Cardiac muscle cell (in vitro differentiated cells and primary cell): ENCODE results near the gene BRAT1. TPM values are rescaled to one million over a fixed set of nuclear protein-coding genes. Genes with fewer than 3 reads are reported as not detected.
A peak's percentile ranks its signal among the peaks of the same experiment; 100 is the strongest.

Experiments
- DNase-seq, 2 donors: peaks; one replicate each; pipeline versions ENCODE4 v3.0.0 to v3.0.0-alpha.2; 2010 to 2017; ENCODE audit warnings: low read depth in 1 of 2, low spot score in 1 of 2
- H3K27ac ChIP-seq: fragments of 200-600 bp; sonication (generic); 2 replicates; pipeline ENCODE4 v1.5.1; 2016
- H3K27me3 ChIP-seq: fragments of 200-600 bp; sonication (generic); 2 replicates; pipeline ENCODE4 v1.6.0; 2016; ENCODE audit warnings: control low read depth
- H3K36me3 ChIP-seq: fragments of 200-600 bp; sonication (generic); 2 replicates; pipeline ENCODE4 v1.5.1; 2016; ENCODE audit warnings: control low read depth
- H3K4me1 ChIP-seq: fragments of 200-600 bp; sonication (generic); 2 replicates; pipeline ENCODE4 v1.8.1; 2017; ENCODE audit warnings: low read depth, mild to moderate bottlenecking, mixed run types
- H3K4me3 ChIP-seq: fragments of 200-600 bp; sonication (generic); 2 replicates; pipeline ENCODE4 v1.5.1; 2016; ENCODE audit warnings: mild to moderate bottlenecking
- H3K9me3 ChIP-seq: fragments of 200-600 bp; sonication (generic); 2 replicates; pipeline ENCODE4 v1.5.1; 2017; ENCODE audit warnings: low read depth, mild to moderate bottlenecking, control low read depth
- polyA plus RNA-seq: library from polyadenylated mRNA; unstranded; fragments of >200 nt; fragmentation: Nextera tagmentation; extraction: Ambion mirVana; gene quantifications from 2 replicates; pipeline ENCODE4 v1.2.1, GENCODE V29; 2016
- total RNA-seq: library from RNA; depleted of rRNA; stranded (reverse); fragments of >200 nt; gene quantifications from 2 replicates; pipeline ENCODE4 v1.2.3, GENCODE V29; 2016
- TF ChIP-seq, protein P1 (sequence below): IDR thresholded peaks from 2 replicates; pipeline ENCODE4 v1.5.1; 2012; ENCODE audit warnings: low read depth, mild to moderate bottlenecking, low read length

Gene BRAT1
- total and polyA plus RNA-seq, 2 experiments from 2014 or later, result 80.5 to 109 TPM

- Histone ChIP-seq H3K27ac (no peak overlapping the region), H3K36me3 (peaks cover 42% of the 10 kb centered on the region), H3K4me3 (no peak overlapping the region), H3K27me3 (no peaks in the 10 kb centered on the region), H3K4me1 (no peaks in the 10 kb centered on the region), H3K9me3 (no peaks in the 10 kb centered on the region)
- DNase-seq, result no peak
- TF ChIP-seq, protein P1, sequence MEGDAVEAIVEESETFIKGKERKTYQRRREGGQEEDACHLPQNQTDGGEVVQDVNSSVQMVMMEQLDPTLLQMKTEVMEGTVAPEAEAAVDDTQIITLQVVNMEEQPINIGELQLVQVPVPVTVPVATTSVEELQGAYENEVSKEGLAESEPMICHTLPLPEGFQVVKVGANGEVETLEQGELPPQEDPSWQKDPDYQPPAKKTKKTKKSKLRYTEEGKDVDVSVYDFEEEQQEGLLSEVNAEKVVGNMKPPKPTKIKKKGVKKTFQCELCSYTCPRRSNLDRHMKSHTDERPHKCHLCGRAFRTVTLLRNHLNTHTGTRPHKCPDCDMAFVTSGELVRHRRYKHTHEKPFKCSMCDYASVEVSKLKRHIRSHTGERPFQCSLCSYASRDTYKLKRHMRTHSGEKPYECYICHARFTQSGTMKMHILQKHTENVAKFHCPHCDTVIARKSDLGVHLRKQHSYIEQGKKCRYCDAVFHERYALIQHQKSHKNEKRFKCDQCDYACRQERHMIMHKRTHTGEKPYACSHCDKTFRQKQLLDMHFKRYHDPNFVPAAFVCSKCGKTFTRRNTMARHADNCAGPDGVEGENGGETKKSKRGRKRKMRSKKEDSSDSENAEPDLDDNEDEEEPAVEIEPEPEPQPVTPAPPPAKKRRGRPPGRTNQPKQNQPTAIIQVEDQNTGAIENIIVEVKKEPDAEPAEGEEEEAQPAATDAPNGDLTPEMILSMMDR, result no peak
These were observed 13.1 kb downstream of the BRAT1 start for GRCh38 chr7:2542011-2542915.

GRCh38 chr7:2541291-2542010 is 13.9 kb downstream of the BRAT1 start:
- no peak overlapping the region for H3K27ac ChIP-seq
- no peak for DNase-seq
- peaks cover 39% of the 10 kb centered on the region for H3K36me3 ChIP-seq
- no peaks in the 10 kb centered on the region for H3K9me3 ChIP-seq
- TF ChIP-seq, protein P1, result no peak
- H3K4me3 ChIP-seq, result no peak overlapping the region
- H3K4me1 ChIP-seq, result no peaks in the 10 kb centered on the region
- no peaks in the 10 kb centered on the region for H3K27me3 ChIP-seq

DNA sequence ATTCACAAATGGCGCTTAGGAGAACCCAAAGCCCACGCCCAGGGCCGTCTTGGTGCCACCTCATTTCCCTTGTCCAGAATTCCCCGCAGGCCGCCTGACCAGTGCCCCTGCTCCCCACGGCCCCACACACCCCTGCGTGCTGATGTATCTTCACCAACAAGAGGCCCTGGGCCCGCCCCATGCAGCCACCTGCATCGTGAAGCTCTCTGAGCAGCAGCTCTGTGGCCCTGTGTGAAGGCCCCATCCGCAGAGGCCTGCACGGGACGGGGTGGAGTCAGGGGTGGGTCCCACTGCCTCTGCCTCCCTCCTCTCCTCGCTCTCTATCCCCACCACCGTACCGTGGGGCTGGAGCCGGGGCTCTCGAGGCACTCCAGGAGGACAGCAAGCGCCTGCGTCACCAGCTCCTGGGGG is 14.7 kb downstream of the BRAT1 start:
- peaks cover 31% of the 10 kb centered on the region for H3K36me3 ChIP-seq
- TF ChIP-seq, protein P1, result no peak
- no peak for DNase-seq

GRCh38 chr7:2540133-2540532 is 15.2 kb downstream of the BRAT1 start:
- Histone ChIP-seq H3K27ac (no peak overlapping the region), H3K9me3 (no peaks in the 10 kb centered on the region), H3K27me3 (no peaks in the 10 kb centered on the region), H3K4me3 (no peak overlapping the region), H3K36me3 (peaks cover 30% of the 10 kb centered on the region), H3K4me1 (no peaks in the 10 kb centered on the region)
- TF ChIP-seq, protein P1, result no peak
- no peak for DNase-seq

More for the DNA sequence above, 14.7 kb downstream of the BRAT1 start:
- no peak overlapping the region for H3K4me3 ChIP-seq
- H3K27me3 ChIP-seq, result no peaks in the 10 kb centered on the region
- no peaks in the 10 kb centered on the region for H3K9me3 ChIP-seq
- no peaks in the 10 kb centered on the region for H3K4me1 ChIP-seq
- H3K27ac ChIP-seq, result no peak overlapping the region

- H3K36me3 ChIP-seq, result peaks cover 24% of the 10 kb centered on the region
- TF ChIP-seq, protein P1, result no peak
- no peak for DNase-seq
These were observed 16.1 kb downstream of the BRAT1 start for GRCh38 chr7:2539031-2539911.

More at GRCh38 chr7:2539031-2539911, 16.1 kb downstream of the BRAT1 start:
- Histone ChIP-seq H3K9me3 (no peaks in the 10 kb centered on the region), H3K4me1 (no peaks in the 10 kb centered on the region), H3K4me3 (no peak overlapping the region), H3K27me3 (no peaks in the 10 kb centered on the region), H3K27ac (peak overlapping the region; percentile 34)
